Neural progenitor cell (in vitro differentiated cells): Measurements from ENCODE around the gene TMEM205. TPM values are rescaled to one million over a fixed set of nuclear protein-coding genes. Genes with fewer than 3 reads are reported as not detected.

ENCODE experiments used
- DNase-seq: peaks from one replicate; pipeline ENCODE4 v3.0.0-alpha.2; 2016; ENCODE audit warnings: low spot score
- H2AFZ ChIP-seq: fragments of 200-600 bp; sonication (generic); replicated peaks from 2 replicates; pipeline ENCODE4 v1.6.1; 2016; ENCODE audit warnings: antibody characterized with exemption
- H3F3A ChIP-seq: fragments of 200-600 bp; sonication (generic); 2 replicates; pipeline ENCODE4 v1.6.1; 2016; ENCODE audit warnings: antibody characterized with exemption, low read depth
- H3K27ac ChIP-seq: fragments of 200-600 bp; sonication (generic); 2 replicates; pipeline ENCODE4 v1.5.1; 2016; ENCODE audit warnings: mild to moderate bottlenecking
- H3K27me3 ChIP-seq: fragments of 200-600 bp; sonication (generic); 2 replicates; pipeline ENCODE4 v1.6.1; 2016; ENCODE audit warnings: mild to moderate bottlenecking, moderate library complexity
- H3K36me3 ChIP-seq: fragments of 200-600 bp; sonication (generic); 2 replicates; pipeline ENCODE4 v1.5.1; 2016
- H3K4me1 ChIP-seq: fragments of 200-600 bp; sonication (generic); 2 replicates; pipeline ENCODE4 v1.6.1; 2016; ENCODE audit warnings: mixed run types
- H3K4me2 ChIP-seq: fragments of 200-600 bp; sonication (generic); 2 replicates; pipeline ENCODE4 v1.6.1; 2016
- H3K4me3 ChIP-seq: fragments of 200-600 bp; sonication (generic); 2 replicates; pipeline ENCODE4 v1.5.1; 2016
- H3K79me2 ChIP-seq: fragments of 200-600 bp; sonication (generic); 2 replicates; pipeline ENCODE4 v1.6.1; 2016; ENCODE audit warnings: low read depth
- H3K9ac ChIP-seq: fragments of 200-600 bp; sonication (generic); 2 replicates; pipeline ENCODE4 v1.6.1; 2016
- H3K9me3 ChIP-seq: fragments of 200-600 bp; sonication (generic); 2 replicates; pipeline ENCODE4 v1.5.1; 2016; ENCODE audit warnings: low read depth
- H4K20me1 ChIP-seq: fragments of 200-600 bp; sonication (generic); 2 replicates; pipeline ENCODE4 v1.6.1; 2016; ENCODE audit warnings: low read depth
- H3K27ac Mint-ChIP-seq: 3 replicates; pipeline ENCODE4 v1.8.0; 2021; ENCODE audit warnings: mixed read lengths
- H3K27me3 Mint-ChIP-seq: 2 replicates; pipeline ENCODE4 v1.8.0; 2022; ENCODE audit warnings: low read depth, mild to moderate bottlenecking, inconsistent platforms, moderate library complexity, mixed read lengths; ENCODE audit not compliant: insufficient read depth
- H3K36me3 Mint-ChIP-seq: 3 replicates; pipeline ENCODE4 v1.8.0; 2021; ENCODE audit warnings: mixed read lengths
- H3K4me1 Mint-ChIP-seq: 3 replicates; pipeline ENCODE4 v1.8.0; 2021; ENCODE audit warnings: mixed read lengths
- H3K4me3 Mint-ChIP-seq: 3 replicates; pipeline ENCODE4 v1.8.0; 2021; ENCODE audit warnings: mild to moderate bottlenecking, moderate library complexity, mixed read lengths
- H3K9me3 Mint-ChIP-seq: 3 replicates; pipeline ENCODE4 v1.8.0; 2020; ENCODE audit warnings: mixed read lengths
- CTCF ChIP-seq: fragments of 200-600 bp; sonication (generic); IDR thresholded peaks from 2 replicates; pipeline ENCODE4 v1.5.1; 2017; ENCODE audit warnings: antibody characterized with exemption, mild to moderate bottlenecking
- EZH2 ChIP-seq: fragments of 200-600 bp; sonication (generic); IDR thresholded peaks from 2 replicates; pipeline ENCODE4 v1.6.1; 2017; ENCODE audit warnings: antibody characterized with exemption, mild to moderate bottlenecking, moderate library complexity
- EZH2phosphoT487 ChIP-seq: fragments of 200-600 bp; sonication (generic); IDR thresholded peaks from 2 replicates; pipeline ENCODE4 v1.6.1; 2017; ENCODE audit warnings: antibody characterized with exemption
- total RNA-seq: library from RNA; depleted of rRNA; stranded (reverse); fragments of >200 nt; gene quantifications from 2 replicates; pipeline ENCODE4 v1.2.3, GENCODE V29; 2015; ENCODE audit warnings: low replicate concordance

TMEM205 gene
- total RNA-seq, 1 donor from 2014 or later = 57.0 TPM

GRCh38 chr19:11296264-11296663, 49.8 kb downstream of the TMEM205 start:
- Histone ChIP-seq H3K27ac (no peak overlapping the region), H4K20me1 (no peaks in the 10 kb centered on the region), H3K4me1 (peaks cover 4% of the 10 kb centered on the region), H3K79me2 (no peaks in the 10 kb centered on the region), H3K27me3 (no peaks in the 10 kb centered on the region), H3K36me3 (no peaks in the 10 kb centered on the region), H2AFZ (no peak overlapping the region), H3K9me3 (no peaks in the 10 kb centered on the region), H3K4me2 (no peak overlapping the region), H3F3A (peaks cover 11% of the 10 kb centered on the region), H3K4me3 (no peak overlapping the region), H3K9ac (no peak overlapping the region)
- Mint-ChIP-seq H3K9me3 (peaks cover 8% of the 10 kb centered on the region), H3K4me3 (no peak overlapping the region), H3K36me3 (no peaks in the 10 kb centered on the region), H3K27me3 (peaks cover 7% of the 10 kb centered on the region), H3K4me1 (peaks cover 4% of the 10 kb centered on the region), H3K27ac (peak overlapping the region; percentile 77)
- no peak for DNase-seq
- TF ChIP-seq EZH2 = no peak
- no peak for TF ChIP-seq CTCF
- no peak for TF ChIP-seq EZH2phosphoT487

- Histone ChIP-seq H3K79me2 (no peaks in the 10 kb centered on the region), H3F3A (peaks cover 11% of the 10 kb centered on the region), H3K27me3 (no peaks in the 10 kb centered on the region), H3K27ac (no peak within 1 kb of the TSS), H3K4me2 (no peak within 1 kb of the TSS), H3K4me3 (no peak within 1 kb of the TSS), H3K9me3 (no peaks in the 10 kb centered on the region), H3K4me1 (peaks cover 4% of the 10 kb centered on the region), H2AFZ (no peak within 1 kb of the TSS), H3K36me3 (no peaks in the 10 kb centered on the region), H3K9ac (no peak within 1 kb of the TSS), H4K20me1 (no peaks in the 10 kb centered on the region)
- Mint-ChIP-seq H3K4me1 (peaks cover 4% of the 10 kb centered on the region), H3K36me3 (no peaks in the 10 kb centered on the region), H3K9me3 (peaks cover 8% of the 10 kb centered on the region), H3K4me3 (no peak within 1 kb of the TSS), H3K27me3 (peaks cover 6% of the 10 kb centered on the region), H3K27ac (peak within 1 kb of the TSS; percentile 77)
- TF ChIP-seq EZH2 (no peak), CTCF (peak; percentile 8)
- DNase-seq = peak; percentile 10
Measured at GRCh38 chr19:11295665-11296245, 50.3 kb downstream of the TMEM205 start, which contains the start of gene TSPAN16. Gene TSPAN16, plus strand, starts transcription at chr19:11296160. Its CDS starts 138 bp downstream, at chr19:11296298.

- H3K4me1 ChIP-seq = peaks cover 4% of the 10 kb centered on the region
- H3K27ac Mint-ChIP-seq = no peak overlapping the region
- H3K4me1 Mint-ChIP-seq = peaks cover 4% of the 10 kb centered on the region
- no peak for DNase-seq
- peaks cover 6% of the 10 kb centered on the region for H3K27me3 Mint-ChIP-seq
- H2AFZ ChIP-seq = no peak overlapping the region
- H3K36me3 ChIP-seq = no peaks in the 10 kb centered on the region
- H3K36me3 Mint-ChIP-seq = no peaks in the 10 kb centered on the region
- no peaks in the 10 kb centered on the region for H3K9me3 ChIP-seq
- peaks cover 11% of the 10 kb centered on the region for H3F3A ChIP-seq
- peaks cover 2% of the 10 kb centered on the region for H3K9me3 Mint-ChIP-seq
- H3K4me3 Mint-ChIP-seq = no peak overlapping the region
- H3K79me2 ChIP-seq = no peaks in the 10 kb centered on the region
- H3K4me3 ChIP-seq = no peak overlapping the region
- no peak for TF ChIP-seq EZH2
- no peak for TF ChIP-seq CTCF
- TF ChIP-seq EZH2phosphoT487 = no peak
- H4K20me1 ChIP-seq = no peaks in the 10 kb centered on the region
- H3K27ac ChIP-seq = no peak overlapping the region
- H3K9ac ChIP-seq = no peak overlapping the region
- no peak overlapping the region for H3K4me2 ChIP-seq
- no peaks in the 10 kb centered on the region for H3K27me3 ChIP-seq
Measured at GRCh38 chr19:11295180-11295579, 50.9 kb downstream of the TMEM205 start.
